CD4-positive, alpha-beta T cell treated with Interferon alpha-2 for 1 hour (primary cell): ENCODE data around the gene PGC.
"Not testable (repeated sequence)": the region's sequence is repeated elsewhere in the genome, so short reads cannot be mapped to it uniquely, and the experiment has no call there.

Source experiments
- DNase-seq, 2 donors: peaks; one replicate each; pipeline ENCODE4 v3.0.0-alpha.2; 2020 to 2022

Gene PGC

GRCh38 chr6:41774841-41775240 is 27.6 kb upstream of the PGC start:
- no peak for DNase-seq

GRCh38 chr6:41771058-41771983 is 24.1 kb upstream of the PGC start:
- DNase-seq = no peak

GRCh38 chr6:41770381-41771057 is 23.3 kb upstream of the PGC start:
- no peak for DNase-seq

- DNase-seq = no peak
Measured at GRCh38 chr6:41769376-41769775, 22.2 kb upstream of the PGC start.

- no peak for DNase-seq
Measured at GRCh38 chr6:41768545-41769308, 21.5 kb upstream of the PGC start.

DNA sequence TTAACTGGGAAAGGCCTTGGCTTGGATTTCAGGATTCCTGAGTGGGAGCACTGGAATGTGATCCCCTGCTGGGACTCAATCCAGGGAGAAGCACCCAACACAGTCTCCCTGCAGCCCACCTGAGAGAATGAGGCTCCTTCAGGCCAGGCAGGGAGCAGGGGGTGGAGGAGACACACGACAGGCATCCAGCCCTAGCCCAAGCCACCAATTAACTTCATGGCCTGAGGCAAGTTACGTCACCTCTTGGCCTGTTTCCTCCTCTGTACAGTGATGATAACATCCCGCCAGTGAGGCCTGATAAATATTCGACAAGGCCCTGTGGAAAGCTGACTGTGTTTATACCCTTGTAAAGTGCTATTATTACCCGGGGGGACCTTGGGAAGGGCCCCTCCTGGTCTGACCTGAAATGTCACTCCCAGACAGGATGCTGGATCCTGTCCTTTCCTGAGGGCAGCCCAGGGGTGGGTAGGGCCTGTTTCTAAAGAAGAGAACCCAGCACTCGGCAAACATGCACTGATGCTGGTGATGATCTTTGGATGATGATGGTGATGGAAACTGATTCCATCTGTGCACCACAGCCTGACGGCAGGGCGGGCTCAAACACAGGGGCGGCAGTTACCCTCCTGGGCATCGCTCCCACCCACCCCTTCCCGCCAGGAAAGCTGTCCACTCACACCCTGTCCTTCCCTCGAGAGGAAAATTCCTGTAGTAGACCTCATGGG is 20.1 kb upstream of the PGC start:
- DNase-seq = no peak

DNA sequence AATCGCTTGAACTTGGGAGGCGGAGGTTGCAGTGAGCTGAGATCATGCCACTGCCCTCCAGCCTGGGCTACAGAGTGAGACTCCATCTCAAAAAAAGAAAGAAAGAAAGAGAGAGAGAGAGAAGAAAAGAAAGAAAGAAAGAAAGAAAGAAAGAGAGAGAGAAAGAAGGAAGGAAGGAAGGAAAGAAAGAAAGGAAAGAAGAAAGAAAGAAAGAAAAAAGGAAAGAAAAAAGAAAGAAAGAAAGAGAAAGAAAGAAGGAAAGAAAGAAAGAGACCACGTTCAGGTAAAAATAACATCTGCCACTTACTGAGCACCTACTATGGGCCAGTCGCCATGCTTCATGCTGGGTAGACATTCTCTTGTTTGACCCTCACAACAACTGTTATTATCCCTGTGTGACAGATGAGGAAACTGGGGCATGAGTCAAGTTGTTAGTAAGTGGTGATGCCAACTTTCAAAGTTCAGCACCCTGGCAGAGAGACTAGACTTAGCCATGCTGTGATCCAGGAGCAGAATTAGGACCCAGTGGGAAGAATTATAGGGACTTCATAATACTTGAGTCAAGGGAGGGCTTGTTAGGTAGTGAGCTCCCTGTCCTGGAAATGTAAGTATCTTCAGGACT is 19.0 kb upstream of the PGC start:
- DNase-seq = not testable (repeated sequence)

- DNase-seq = no peak
Measured at GRCh38 chr6:41763470-41763869, 16.3 kb upstream of the PGC start.

DNA sequence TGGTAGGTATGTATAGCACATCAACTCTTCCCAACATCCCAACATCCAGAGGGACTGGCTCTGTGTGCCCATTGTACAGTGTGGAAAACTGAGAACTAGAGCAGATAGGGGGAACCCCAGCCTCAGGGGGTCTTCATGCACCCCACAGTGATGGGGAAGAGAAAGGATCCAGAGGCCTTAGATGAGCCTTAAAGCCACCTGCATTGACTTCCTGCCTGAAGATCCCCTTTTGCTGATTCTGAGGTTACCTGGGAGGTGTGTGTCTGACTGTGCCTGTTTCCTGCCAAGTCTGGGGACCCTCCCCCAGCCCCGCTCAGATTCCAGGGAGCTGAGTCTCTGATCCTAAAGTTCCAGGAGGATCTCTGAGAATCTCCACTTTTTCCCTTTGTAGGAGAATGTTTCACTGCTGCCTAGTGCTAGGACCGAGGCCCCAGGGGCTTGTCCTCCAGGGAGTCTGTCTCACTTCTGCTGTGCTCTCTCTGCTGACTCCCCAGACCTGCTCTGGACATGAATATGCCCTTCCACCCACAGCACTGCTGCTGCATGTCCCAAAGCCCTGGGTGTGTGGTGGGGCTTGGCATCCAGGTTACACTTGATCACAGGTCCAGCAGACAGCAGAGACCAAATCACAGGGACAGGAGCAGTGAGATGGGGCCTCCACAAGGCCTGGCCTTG is 12.8 kb upstream of the PGC start:
- no peak for DNase-seq

- DNase-seq = no peak
Measured at GRCh38 chr6:41759106-41759904, 12.1 kb upstream of the PGC start.

- no peak for DNase-seq
Measured at GRCh38 chr6:41758641-41759035, 11.4 kb upstream of the PGC start.

DNA sequence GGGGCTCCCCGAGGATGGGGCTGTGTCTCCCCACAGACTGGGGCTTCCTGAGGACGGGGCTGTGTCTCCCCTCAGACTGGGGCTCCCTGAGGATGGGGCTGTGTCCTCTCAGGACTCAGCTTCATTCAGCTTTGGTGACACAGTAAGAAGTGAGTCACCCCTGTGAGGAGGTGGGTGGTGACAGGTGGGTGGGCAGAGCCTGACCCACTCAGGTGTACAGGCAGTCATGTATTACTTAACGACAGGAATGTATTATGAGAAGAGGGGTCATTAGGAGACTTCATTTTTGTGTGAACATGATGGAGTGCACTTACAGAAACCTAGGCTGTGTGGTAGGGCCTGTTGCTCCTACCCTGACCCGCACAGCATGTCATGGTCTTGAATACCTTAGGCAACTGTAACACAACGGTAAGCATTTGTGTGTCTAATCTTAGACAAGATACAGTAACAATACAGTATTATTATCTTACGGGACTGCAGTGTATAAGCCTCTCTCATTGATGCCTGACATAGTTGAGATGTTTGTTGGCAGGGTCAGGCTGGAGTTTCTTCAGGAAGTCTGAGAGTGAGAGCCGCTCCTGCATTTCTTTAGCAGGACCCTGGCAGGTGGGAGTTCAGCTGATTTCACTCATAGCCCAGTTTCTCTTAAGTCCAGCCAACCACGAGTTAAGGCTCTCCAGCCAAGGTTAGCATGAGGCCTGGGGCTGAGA is 10.9 kb upstream of the PGC start:
- DNase-seq = no peak

DNA sequence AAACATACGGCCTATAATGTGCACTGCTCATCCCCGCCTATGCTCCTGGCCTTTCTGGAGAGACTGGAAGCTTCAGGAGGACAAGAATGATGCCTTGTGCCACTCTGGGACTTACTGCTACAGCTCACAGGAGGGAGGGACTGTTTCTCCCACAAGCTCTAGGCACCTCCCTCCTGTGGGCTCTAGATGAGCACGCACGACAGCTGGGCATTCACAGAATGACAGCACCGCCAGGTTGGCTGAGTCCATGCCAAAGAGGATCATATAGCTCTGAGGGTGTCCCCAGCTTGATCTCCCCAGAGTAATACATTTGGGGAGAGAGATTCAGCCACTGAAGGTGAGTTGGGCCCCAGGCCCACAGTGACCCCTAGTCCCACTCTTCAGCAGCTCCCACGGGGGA is 10.1 kb upstream of the PGC start:
- DNase-seq = no peak

DNA sequence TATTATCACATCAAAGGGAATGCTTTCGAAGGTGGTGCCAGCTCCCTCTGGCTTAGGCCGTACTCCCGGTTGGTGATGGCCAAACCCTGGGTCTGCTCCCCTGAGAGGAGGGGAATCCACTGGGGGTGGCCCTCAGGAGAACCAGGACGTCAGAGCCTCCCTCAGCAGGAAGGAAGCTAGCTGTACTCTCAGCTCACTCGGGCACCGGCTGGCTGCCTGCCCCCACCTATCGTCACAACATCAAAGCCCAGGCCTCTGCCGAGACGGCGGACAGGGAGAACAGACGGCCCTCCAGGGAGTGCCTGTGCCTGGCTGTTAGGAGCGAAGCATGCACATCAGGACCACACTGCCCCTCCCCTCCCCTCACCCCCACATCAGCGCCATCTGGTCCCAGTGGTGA is 9.2 kb upstream of the PGC start:
- DNase-seq = no peak

DNA sequence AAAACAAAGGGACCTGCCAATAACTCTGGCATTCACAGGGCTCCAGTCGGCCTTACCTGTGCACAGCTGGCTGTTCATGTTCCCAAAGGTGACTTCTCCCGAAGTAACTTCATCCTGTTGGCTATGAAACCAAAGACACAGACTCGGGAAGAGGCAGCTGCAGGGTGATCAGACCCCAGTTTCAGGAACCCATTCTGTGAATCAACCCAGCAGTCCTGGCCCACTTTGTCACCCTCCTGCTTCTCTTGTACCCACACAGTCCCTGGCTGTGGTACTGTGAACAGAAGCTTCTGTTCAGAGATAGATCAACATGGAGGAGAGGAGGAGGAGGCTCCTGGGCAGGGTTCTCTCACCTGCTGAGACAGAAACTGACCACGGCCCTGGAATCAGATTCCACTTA is 8.7 kb upstream of the PGC start:
- DNase-seq = no peak

- DNase-seq = no peak
Measured at GRCh38 chr6:41750374-41750773, 3.2 kb upstream of the PGC start.

DNA sequence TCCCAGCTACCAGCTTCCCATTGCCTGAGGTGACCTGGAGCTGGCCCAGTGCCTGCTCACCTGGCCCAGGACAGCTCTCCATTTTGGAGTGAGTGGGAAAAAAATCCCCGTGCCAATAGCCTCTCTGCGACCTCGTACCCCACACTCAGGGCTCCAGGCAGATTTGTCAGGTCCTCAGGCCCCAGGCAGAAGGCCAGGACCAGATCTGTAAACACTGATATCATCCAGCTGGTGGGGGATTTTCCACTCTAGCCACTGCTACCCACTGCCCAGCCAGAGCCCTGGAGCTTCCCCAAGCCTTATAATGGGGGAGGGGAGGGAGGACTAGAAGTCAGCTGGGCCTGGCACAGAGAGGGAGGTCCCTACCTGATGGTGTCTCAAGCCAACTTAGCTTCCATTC is 1.3 kb upstream of the PGC start:
- no peak for DNase-seq

- no peak for DNase-seq
Measured at GRCh38 chr6:41748102-41748477, 893 bp upstream of the PGC start.

GRCh38 chr6:41746107-41746506 is 1.1 kb downstream of the PGC start:
- no peak for DNase-seq

GRCh38 chr6:41744236-41744787 is 2.9 kb downstream of the PGC start:
- no peak for DNase-seq
